HG03066 (cell line): Measurements from ENCODE around the gene AFAP1.

ENCODE experiments used
- ATAC-seq: cut with Tn5 transposase; IDR thresholded peaks from one replicate; pipeline ENCODE4 v1.9.1; 2021; ENCODE audit warnings: low read depth; ENCODE audit not compliant: unreplicated experiment

AFAP1 gene

GRCh38 chr4:7852568-7853185, 87.0 kb downstream of the AFAP1 start:
- ATAC-seq = no peak

GRCh38 chr4:7850489-7850888, 89.2 kb downstream of the AFAP1 start:
- ATAC-seq = no peak

- no peak for ATAC-seq
These were observed 92.5 kb downstream of the AFAP1 start for GRCh38 chr4:7847206-7847605.

- no peak for ATAC-seq
These were observed 94.0 kb downstream of the AFAP1 start for GRCh38 chr4:7845493-7846128.

GRCh38 chr4:7844594-7844991, 95.1 kb downstream of the AFAP1 start:
- no peak for ATAC-seq

GRCh38 chr4:7843831-7844593, 95.6 kb downstream of the AFAP1 start:
- ATAC-seq = no peak

- ATAC-seq = no peak
These were observed 97.0 kb downstream of the AFAP1 start for GRCh38 chr4:7842384-7843279.

- no peak for ATAC-seq
These were observed 97.8 kb downstream of the AFAP1 start for GRCh38 chr4:7841894-7842293.

- no peak for ATAC-seq
These were observed 98.6 kb downstream of the AFAP1 start for GRCh38 chr4:7841071-7841470.

GRCh38 chr4:7839856-7840255, 99.8 kb downstream of the AFAP1 start:
- ATAC-seq = no peak

GRCh38 chr4:7838136-7838782, 101.4 kb downstream of the AFAP1 start:
- no peak for ATAC-seq

GRCh38 chr4:7837597-7838135, 102.0 kb downstream of the AFAP1 start:
- ATAC-seq = no peak

GRCh38 chr4:7831858-7832730, 107.6 kb downstream of the AFAP1 start:
- ATAC-seq = no peak

GRCh38 chr4:7831330-7831729, 108.3 kb downstream of the AFAP1 start:
- no peak for ATAC-seq

- no peak for ATAC-seq
These were observed 108.9 kb downstream of the AFAP1 start for GRCh38 chr4:7830747-7831146.

GRCh38 chr4:7829652-7830580, 109.7 kb downstream of the AFAP1 start:
- ATAC-seq = no peak

- no peak for ATAC-seq
These were observed 110.8 kb downstream of the AFAP1 start for GRCh38 chr4:7828793-7829301.
